Astrocyte (in vitro differentiated cells and primary cell): ENCODE measurements around the gene DPEP1.

Experiments used
- EZH2 ChIP-seq: IDR thresholded peaks from 2 replicates; pipeline ENCODE4 v1.6.1; 2012; ENCODE audit warnings: mild to moderate bottlenecking, low read length, inconsistent platforms; ENCODE audit not compliant: insufficient read depth
- TF ChIP-seq, protein P1 (sequence below): IDR thresholded peaks from 2 replicates; pipeline ENCODE4 v1.5.1; 2011; ENCODE audit warnings: low read depth, mild to moderate bottlenecking, inconsistent platforms, low read length, moderate library complexity; ENCODE audit not compliant: insufficient read depth

DNA sequence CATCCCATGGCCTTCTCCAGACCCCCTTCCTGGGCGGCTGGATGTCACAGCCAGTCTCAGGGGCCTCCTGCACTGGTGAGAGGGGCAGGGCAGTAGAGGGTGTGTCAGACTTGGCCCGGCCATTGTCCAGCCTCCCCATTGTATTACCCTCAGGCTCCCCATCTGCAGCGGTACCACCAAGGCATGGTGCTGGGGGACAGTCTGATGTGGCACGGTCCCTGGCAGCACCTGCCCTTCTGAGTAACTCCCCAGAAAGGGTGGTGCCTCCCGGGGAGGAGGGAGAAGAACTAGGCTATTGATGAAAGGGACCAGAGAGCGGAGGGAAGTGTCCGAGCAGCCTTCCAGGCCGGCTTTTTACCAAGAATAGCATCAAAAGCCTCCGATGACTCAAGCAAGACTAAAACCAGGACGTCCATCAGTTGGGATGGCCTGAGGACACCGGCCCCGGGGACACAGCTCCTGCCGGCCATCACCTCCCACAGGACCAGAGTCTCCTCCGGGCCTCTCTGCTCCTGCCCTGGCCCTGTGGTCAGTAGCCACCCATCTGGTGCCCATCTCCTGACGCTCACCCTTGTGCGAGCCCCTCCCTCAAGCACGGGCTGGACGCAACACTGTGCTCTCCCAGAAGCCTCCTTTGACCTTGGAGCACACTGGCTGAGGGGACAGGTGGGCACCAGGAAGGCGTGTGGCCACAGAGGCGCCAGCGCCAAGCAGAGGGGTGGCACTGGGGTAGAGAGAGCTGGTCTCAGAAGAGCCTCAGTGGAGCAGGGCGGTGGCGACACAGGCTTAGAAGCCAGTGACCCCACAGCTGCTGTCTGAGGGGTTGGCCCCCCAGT lies 43.7 kb upstream of the DPEP1 start:
- TF ChIP-seq, protein P1, sequence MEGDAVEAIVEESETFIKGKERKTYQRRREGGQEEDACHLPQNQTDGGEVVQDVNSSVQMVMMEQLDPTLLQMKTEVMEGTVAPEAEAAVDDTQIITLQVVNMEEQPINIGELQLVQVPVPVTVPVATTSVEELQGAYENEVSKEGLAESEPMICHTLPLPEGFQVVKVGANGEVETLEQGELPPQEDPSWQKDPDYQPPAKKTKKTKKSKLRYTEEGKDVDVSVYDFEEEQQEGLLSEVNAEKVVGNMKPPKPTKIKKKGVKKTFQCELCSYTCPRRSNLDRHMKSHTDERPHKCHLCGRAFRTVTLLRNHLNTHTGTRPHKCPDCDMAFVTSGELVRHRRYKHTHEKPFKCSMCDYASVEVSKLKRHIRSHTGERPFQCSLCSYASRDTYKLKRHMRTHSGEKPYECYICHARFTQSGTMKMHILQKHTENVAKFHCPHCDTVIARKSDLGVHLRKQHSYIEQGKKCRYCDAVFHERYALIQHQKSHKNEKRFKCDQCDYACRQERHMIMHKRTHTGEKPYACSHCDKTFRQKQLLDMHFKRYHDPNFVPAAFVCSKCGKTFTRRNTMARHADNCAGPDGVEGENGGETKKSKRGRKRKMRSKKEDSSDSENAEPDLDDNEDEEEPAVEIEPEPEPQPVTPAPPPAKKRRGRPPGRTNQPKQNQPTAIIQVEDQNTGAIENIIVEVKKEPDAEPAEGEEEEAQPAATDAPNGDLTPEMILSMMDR = no peak
- TF ChIP-seq EZH2 = no peak
